Gastrocnemius medialis (tissue), 4 donors: ENCODE measurements around the gene MAPK11.

Source experiments
- POLR2A ChIP-seq, 2 donors: fragments of 450-650 bp; IDR thresholded peaks; one replicate each; pipeline ENCODE4 v1.6.1; 2017; ENCODE audit warnings: antibody characterized with exemption in 2 of 2, mild to moderate bottlenecking in 2 of 2, moderate library complexity in 2 of 2
- TF ChIP-seq, protein P1 (sequence below), 5 experiments: fragments of 450-650 bp in 3 of 5; fragments of 200-600 bp in 2 of 5; sonication (generic) in 2 of 5; IDR thresholded peaks in 4 of 5; conservative IDR thresholded peaks in 1 of 5; 1 replicate in 4 of 5; 2 replicates in 1 of 5; pipeline ENCODE4 v1.5.1; 2016 to 2019; ENCODE audit warnings: antibody characterized with exemption in 5 of 5, mild to moderate bottlenecking in 3 of 5, moderate library complexity in 3 of 5

DNA sequence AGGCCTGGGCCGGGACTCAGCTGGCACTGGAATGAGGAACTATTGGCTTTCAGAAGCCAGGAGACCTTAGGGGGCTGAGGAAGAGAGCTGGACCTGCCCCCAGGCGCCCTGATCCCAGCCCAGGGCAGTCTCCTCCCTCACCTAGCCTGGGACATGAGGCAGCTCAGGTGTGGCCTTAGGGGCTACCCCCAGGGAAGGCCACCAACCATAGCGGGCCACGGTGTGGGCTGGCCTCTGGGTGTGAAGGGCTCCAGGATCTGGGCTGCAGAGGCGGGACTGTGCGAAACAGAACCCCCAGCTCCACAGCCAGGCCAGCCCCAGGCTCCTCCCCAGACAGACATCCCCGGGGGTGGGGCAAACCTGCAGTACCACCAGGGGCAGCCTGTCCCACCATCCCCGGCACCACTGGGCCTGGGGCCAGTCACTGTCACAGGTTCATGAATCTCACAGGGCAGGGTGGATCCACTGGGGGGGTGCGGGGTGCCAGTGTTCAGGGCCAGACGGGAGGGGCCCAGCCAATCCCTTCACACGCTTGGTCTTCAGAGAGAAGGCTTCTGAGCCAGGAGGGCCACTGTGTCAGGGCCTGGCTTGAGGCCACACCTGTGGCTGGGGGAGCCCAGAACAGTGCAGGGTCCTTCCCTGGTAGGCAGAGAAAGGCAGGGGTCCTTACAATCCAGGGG is 33.8 kb upstream of the MAPK11 start:
- TF ChIP-seq, protein P1, sequence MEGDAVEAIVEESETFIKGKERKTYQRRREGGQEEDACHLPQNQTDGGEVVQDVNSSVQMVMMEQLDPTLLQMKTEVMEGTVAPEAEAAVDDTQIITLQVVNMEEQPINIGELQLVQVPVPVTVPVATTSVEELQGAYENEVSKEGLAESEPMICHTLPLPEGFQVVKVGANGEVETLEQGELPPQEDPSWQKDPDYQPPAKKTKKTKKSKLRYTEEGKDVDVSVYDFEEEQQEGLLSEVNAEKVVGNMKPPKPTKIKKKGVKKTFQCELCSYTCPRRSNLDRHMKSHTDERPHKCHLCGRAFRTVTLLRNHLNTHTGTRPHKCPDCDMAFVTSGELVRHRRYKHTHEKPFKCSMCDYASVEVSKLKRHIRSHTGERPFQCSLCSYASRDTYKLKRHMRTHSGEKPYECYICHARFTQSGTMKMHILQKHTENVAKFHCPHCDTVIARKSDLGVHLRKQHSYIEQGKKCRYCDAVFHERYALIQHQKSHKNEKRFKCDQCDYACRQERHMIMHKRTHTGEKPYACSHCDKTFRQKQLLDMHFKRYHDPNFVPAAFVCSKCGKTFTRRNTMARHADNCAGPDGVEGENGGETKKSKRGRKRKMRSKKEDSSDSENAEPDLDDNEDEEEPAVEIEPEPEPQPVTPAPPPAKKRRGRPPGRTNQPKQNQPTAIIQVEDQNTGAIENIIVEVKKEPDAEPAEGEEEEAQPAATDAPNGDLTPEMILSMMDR (IDR thresholded peaks at IDR 0.05 in 4 of 5, conservative IDR thresholded peaks at IDR 0.05 in 1 of 5) = no peak
- no peak for TF ChIP-seq POLR2A (IDR thresholded peaks at IDR 0.05)
